ENCODE measurements around the gene INSYN1. TPM values are rescaled to one million over a fixed set of nuclear protein-coding genes. Genes with fewer than 3 reads are reported as not detected.
A peak's percentile ranks its signal among the peaks of the same experiment; 100 is the strongest.
"Not testable (repeated sequence)": the region's sequence is repeated elsewhere in the genome, so short reads cannot be mapped to it uniquely, and the experiment has no call there.

Gene INSYN1
- total and polyA plus RNA-seq, 2 experiments from 2014 or later = 0.11 to 10.4 TPM

DNA sequence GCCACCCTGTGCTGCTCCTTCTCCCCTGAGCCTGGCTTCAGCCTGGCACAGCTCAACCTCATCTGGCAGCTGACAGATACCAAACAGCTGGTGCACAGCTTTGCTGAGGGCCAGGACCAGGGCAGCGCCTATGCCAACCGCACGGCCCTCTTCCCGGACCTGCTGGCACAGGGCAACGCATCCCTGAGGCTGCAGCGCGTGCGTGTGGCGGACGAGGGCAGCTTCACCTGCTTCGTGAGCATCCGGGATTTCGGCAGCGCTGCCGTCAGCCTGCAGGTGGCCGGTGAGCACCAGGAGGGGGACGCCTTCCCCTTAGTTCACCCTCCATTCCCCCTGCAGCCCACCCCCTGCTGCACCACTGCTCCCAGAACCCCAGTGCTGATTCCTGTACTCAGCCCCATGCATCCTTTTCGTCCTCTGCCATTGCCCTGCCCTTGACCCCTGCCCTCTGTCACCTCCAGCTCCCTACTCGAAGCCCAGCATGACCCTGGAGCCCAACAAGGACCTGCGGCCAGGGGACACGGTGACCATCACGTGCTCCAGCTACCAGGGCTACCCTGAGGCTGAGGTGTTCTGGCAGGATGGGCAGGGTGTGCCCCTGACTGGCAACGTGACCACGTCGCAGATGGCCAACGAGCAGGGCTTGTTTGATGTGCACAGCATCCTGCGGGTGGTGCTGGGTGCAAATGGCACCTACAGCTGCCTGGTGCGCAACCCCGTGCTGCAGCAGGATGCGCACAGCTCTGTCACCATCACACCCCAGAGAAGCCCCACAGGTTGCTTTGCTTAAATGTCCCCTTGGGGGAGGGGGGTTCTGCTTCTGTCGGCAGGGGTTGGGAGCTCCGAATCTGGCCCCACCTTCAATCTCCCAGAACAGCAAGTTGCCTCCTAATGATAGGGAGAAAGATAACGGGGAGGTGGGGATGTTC is 50.6 kb downstream of the INSYN1 start:
- WGBS, 2 experiments (ENCODE audit: low coverage in 1 of 2, low lambda C conversion rate in 2 of 2, missing lambda C conversion rate in 2 of 2) = 86 to 88% methylated on average over 25 to 32 of the region's 33 CpGs
- H3K4me2 ChIP-seq (ENCODE audit: unreplicated experiment); H3K27me3 ChIP-seq (replicated peaks; ENCODE audit: insufficient read depth); H3K9ac ChIP-seq; in situ Hi-C loops (cut with MboI); H3K9me3 ChIP-seq (ENCODE audit: low read depth); H2AFZ ChIP-seq; H3K36me3 ChIP-seq (ENCODE audit: low read depth); H3K4me1 ChIP-seq (ENCODE audit: insufficient read depth); H4K20me1 ChIP-seq (ENCODE audit: insufficient read depth); H3K27ac ChIP-seq; H3K4me3 ChIP-seq; DNase-seq; H3K9me2 ChIP-seq (ENCODE audit: insufficient read depth): not testable (repeated sequence)
- Histone ChIP-seq H3K79me2 (ENCODE audit: insufficient read depth) (peaks cover 52% of the 10 kb centered on the region), H3F3A (ENCODE audit: insufficient read depth) (peaks cover 11% of the 10 kb centered on the region; the same call in 1 of the 2 replicates)

GRCh38 chr15:73700041-73700842 is 52.9 kb downstream of the INSYN1 start:
- Histone ChIP-seq H3F3A (ENCODE audit: insufficient read depth) (peaks cover 21% of the 10 kb centered on the region), H3K27ac (no peak overlapping the region), H2AFZ (no peak overlapping the region), H3K27me3 (replicated peaks; ENCODE audit: insufficient read depth) (no peaks in the 10 kb centered on the region), H4K20me1 (ENCODE audit: insufficient read depth) (peaks cover 4% of the 10 kb centered on the region; the same call in 1 of the 2 replicates), H3K4me1 (ENCODE audit: insufficient read depth) (peaks cover 22% of the 10 kb centered on the region), H3K9me2 (ENCODE audit: insufficient read depth) (no peaks in the 10 kb centered on the region), H3K9me3 (ENCODE audit: low read depth) (no peaks in the 10 kb centered on the region), H3K79me2 (ENCODE audit: insufficient read depth) (peaks cover 65% of the 10 kb centered on the region), H3K36me3 (ENCODE audit: low read depth) (peaks cover 1% of the 10 kb centered on the region; the same call in 1 of the 2 replicates), H3K4me3 (no peak overlapping the region), H3K9ac (no peak overlapping the region), H3K4me2 (ENCODE audit: unreplicated experiment) (no peak overlapping the region)
- no peak for TF ChIP-seq EZH2phosphoT487 (IDR thresholded peaks at IDR 0.05; ENCODE audit: insufficient read depth, low read depth)
- TF ChIP-seq EZH2 (IDR thresholded peaks at IDR 0.05; ENCODE audit: insufficient read depth, poor library complexity, severe bottlenecking) = no peak
- 34 to 36% methylated on average over 13 of the region's 13 CpGs for WGBS, 2 experiments (ENCODE audit: low coverage in 1 of 2, low lambda C conversion rate in 2 of 2, missing lambda C conversion rate in 2 of 2)
- in situ Hi-C loops (cut with MboI) = no loop called here
- peak; percentile 88 for DNase-seq

GRCh38 chr15:73699249-73700040 is 53.7 kb downstream of the INSYN1 start:
- H3F3A ChIP-seq (ENCODE audit: insufficient read depth) = peaks cover 21% of the 10 kb centered on the region
- in situ Hi-C loops (cut with MboI) = loop anchor here (10.0 kb wide), 1 partner anchor 125 kb away; no protein-coding TSS in a partner anchor
- 71 to 80% methylated on average over 13 to 14 of the region's 14 CpGs for WGBS, 2 experiments (ENCODE audit: low coverage in 1 of 2, low lambda C conversion rate in 2 of 2, missing lambda C conversion rate in 2 of 2)
- peaks cover 4% of the 10 kb centered on the region; the same call in 1 of the 2 replicates for H4K20me1 ChIP-seq (ENCODE audit: insufficient read depth)
- no peak overlapping the region for H3K9ac ChIP-seq
- H3K9me2 ChIP-seq (ENCODE audit: insufficient read depth) = no peaks in the 10 kb centered on the region
- H3K36me3 ChIP-seq (ENCODE audit: low read depth) = no peaks in the 10 kb centered on the region; the same call in 1 of the 2 replicates
- no peak overlapping the region for H3K4me3 ChIP-seq
- DNase-seq = no peak
- no peak overlapping the region for H3K4me2 ChIP-seq (ENCODE audit: unreplicated experiment)
- peaks cover 27% of the 10 kb centered on the region for H3K4me1 ChIP-seq (ENCODE audit: insufficient read depth)
- no peak for TF ChIP-seq EZH2phosphoT487 (IDR thresholded peaks at IDR 0.05; ENCODE audit: insufficient read depth, low read depth)
- TF ChIP-seq EZH2 (IDR thresholded peaks at IDR 0.05; ENCODE audit: insufficient read depth, poor library complexity, severe bottlenecking) = no peak
- H3K27ac ChIP-seq = no peak overlapping the region
- peaks cover 71% of the 10 kb centered on the region for H3K79me2 ChIP-seq (ENCODE audit: insufficient read depth)
- H2AFZ ChIP-seq = no peak overlapping the region
- no peaks in the 10 kb centered on the region for H3K9me3 ChIP-seq (ENCODE audit: low read depth)
- no peaks in the 10 kb centered on the region for H3K27me3 ChIP-seq (replicated peaks; ENCODE audit: insufficient read depth)

- Histone ChIP-seq H3K9me2 (ENCODE audit: insufficient read depth) (no peaks in the 10 kb centered on the region), H3F3A (ENCODE audit: insufficient read depth) (peaks cover 28% of the 10 kb centered on the region), H3K4me1 (ENCODE audit: insufficient read depth) (peaks cover 34% of the 10 kb centered on the region), H3K27ac (peak overlapping the region; percentile 17; the same call in 1 of the 2 replicates), H4K20me1 (ENCODE audit: insufficient read depth) (peaks cover 4% of the 10 kb centered on the region; the same call in 1 of the 2 replicates), H2AFZ (no peak overlapping the region), H3K4me3 (no peak overlapping the region), H3K4me2 (ENCODE audit: unreplicated experiment) (peak overlapping the region; percentile 12), H3K9ac (no peak overlapping the region), H3K9me3 (ENCODE audit: low read depth) (no peaks in the 10 kb centered on the region), H3K79me2 (ENCODE audit: insufficient read depth) (peaks cover 89% of the 10 kb centered on the region), H3K27me3 (replicated peaks; ENCODE audit: insufficient read depth) (no peaks in the 10 kb centered on the region), H3K36me3 (ENCODE audit: low read depth) (no peaks in the 10 kb centered on the region)
- TF ChIP-seq EZH2phosphoT487 (IDR thresholded peaks at IDR 0.05; ENCODE audit: insufficient read depth, low read depth) (no peak), EZH2 (IDR thresholded peaks at IDR 0.05; ENCODE audit: insufficient read depth, poor library complexity, severe bottlenecking) (no peak)
- in situ Hi-C loops (cut with MboI) = loop anchor here (10.0 kb wide), 1 partner anchor 122 kb away; no protein-coding TSS in a partner anchor
- DNase-seq = peak; percentile 93
- 6 to 8% methylated on average over 9 of the region's 9 CpGs for WGBS, 2 experiments (ENCODE audit: low coverage in 1 of 2, low lambda C conversion rate in 2 of 2, missing lambda C conversion rate in 2 of 2)
Observed at GRCh38 chr15:73697033-73697467, 56.1 kb downstream of the INSYN1 start.
